Stomach (tissue), 9 donors: ENCODE results near the gene ASPDH. TPM values are rescaled to one million over a fixed set of nuclear protein-coding genes. Genes with fewer than 3 reads are reported as not detected.

ENCODE experiments used
- DNase-seq, 2 donors: peaks; one replicate each; pipeline versions ENCODE4 v3.0.0 to v3.0.0-alpha.2; 2013 to 2019
- H3K27ac ChIP-seq, 5 donors: fragments of 200-600 bp in 4 of 5; sonication (generic) in 4 of 5; one replicate each; pipeline ENCODE4 v1.5.1; 2013 to 2019; ENCODE audit warnings: mild to moderate bottlenecking in 1 of 5, moderate library complexity in 1 of 5
- H3K27me3 ChIP-seq, 3 donors: fragments of 200-600 bp; sonication (generic); one replicate each; pipeline ENCODE4 v1.5.1; 2017 to 2019; ENCODE audit warnings: mixed run types in 1 of 3
- H3K36me3 ChIP-seq, 4 donors: fragments of 200-600 bp; sonication (generic); 1 replicate in 3 of 4; 2 replicates in 1 of 4; pipeline ENCODE4 v1.5.1; 2016 to 2019
- H3K4me1 ChIP-seq, 4 donors: fragments of 200-600 bp; sonication (generic); one replicate each; pipeline ENCODE4 v1.5.1; 2016 to 2019
- H3K4me3 ChIP-seq, 4 donors: fragments of 200-600 bp; sonication (generic) in 3 of 4; one replicate each; pipeline ENCODE4 v1.5.1; 2016 to 2019; ENCODE audit warnings: mild to moderate bottlenecking in 1 of 4
- H3K9me3 ChIP-seq, 4 donors: fragments of 200-600 bp; sonication (generic); one replicate each; pipeline ENCODE4 v1.5.1; 2016 to 2019
- CTCF ChIP-seq, 7 experiments: fragments of 450-650 bp in 4 of 7; fragments of 200-600 bp in 3 of 7; sonication (generic) in 3 of 7; IDR thresholded peaks; one replicate each; pipeline ENCODE4 v1.5.1; 2016 to 2019; ENCODE audit warnings: antibody characterized with exemption in 7 of 7, control low read depth in 2 of 7, mild to moderate bottlenecking in 1 of 7
- EP300 ChIP-seq: sonication (generic); formaldehyde crosslinking; IDR thresholded peaks from one replicate; pipeline ENCODE4 v1.6.1; 2017; ENCODE audit warnings: antibody characterized with exemption
- POLR2A ChIP-seq, 4 donors: fragments of 450-650 bp; IDR thresholded peaks; one replicate each; pipeline ENCODE4 v1.6.1; 2016; ENCODE audit warnings: antibody characterized with exemption in 4 of 4, control low read depth in 2 of 4, mild to moderate bottlenecking in 1 of 4, moderate library complexity in 1 of 4
- POLR2AphosphoS5 ChIP-seq, 3 donors: sonication (generic); formaldehyde crosslinking; IDR thresholded peaks; one replicate each; pipeline ENCODE4 v1.6.1; 2016; ENCODE audit warnings: antibody characterized with exemption in 3 of 3
- WGBS, 5 donors: extraction: QIAGEN DNeasy Blood & Tissue Kit in 3 of 5; methylation state at CpG; one replicate each; pipeline versions ENCODE4 v1.1.5 to v1.1.7; 2013 to 2018; 5-methylcytosine and 5-hydroxymethylcytosine counted together
- intact Hi-C: fragments of 100-400 bp; cut with DNase I; formaldehyde crosslinking; loops from one replicate; pipeline ENCODE4 v1.15.1; 2023; ENCODE audit warnings: low total_unique reads
- polyA plus RNA-seq, 3 donors: library from polyadenylated mRNA; stranded (reverse); fragments of 200-250 nt; gene quantifications; one replicate each; pipeline ENCODE4 v1.2.3, GENCODE V29; 2013
- total RNA-seq, 5 donors: library from RNA; depleted of rRNA; stranded (reverse); fragments of >200 nt; gene quantifications; one replicate each; pipeline versions ENCODE4 v1.1.0 to v1.2.3, GENCODE V29; 2014 to 2016
- donor health status: healthy with polysubstance abuse.
- donor health status: Bipolar disorder and iron deficiency.
- donor health status: healthy.

The ASPDH gene
- total and polyA plus RNA-seq, 8 donors, result not detected

GRCh38 chr19:50547385-50548190, 33.9 kb upstream of the ASPDH start:
- no peaks in the 10 kb centered on the region for H3K36me3 ChIP-seq
- intact Hi-C loops, result no loop called here
- H3K4me3 ChIP-seq, result no peak overlapping the region
- DNase-seq, result no peak
- H3K4me1 ChIP-seq, result peaks cover 0 to 14% (median 7%) of the 10 kb centered on the region in 4 donors
- H3K9me3 ChIP-seq, result no peaks in the 10 kb centered on the region
- no peak for TF ChIP-seq EP300
- TF ChIP-seq CTCF (IDR thresholded peaks at IDR 0.05), result no peak
- no peak for TF ChIP-seq POLR2AphosphoS5 (IDR thresholded peaks at IDR 0.05)
- no peak for TF ChIP-seq POLR2A (IDR thresholded peaks at IDR 0.05)
- peaks cover 0 to 59% (median 17%) of the 10 kb centered on the region in 3 donors for H3K27me3 ChIP-seq
- 58 to 70% (median 66%) methylated on average over 14 to 18 of the region's 18 CpGs for WGBS, 5 donors
- no peak overlapping the region for H3K27ac ChIP-seq

GRCh38 chr19:50546527-50547221, 33.0 kb upstream of the ASPDH start:
- intact Hi-C loops, result no loop called here
- Histone ChIP-seq H3K27me3 (peaks cover 0 to 50% (median 10%) of the 10 kb centered on the region in 3 donors), H3K27ac (no peak overlapping the region), H3K4me3 (no peak overlapping the region), H3K36me3 (no peaks in the 10 kb centered on the region), H3K4me1 (peaks cover 0 to 8% (median 3%) of the 10 kb centered on the region in 4 donors), H3K9me3 (no peaks in the 10 kb centered on the region)
- TF ChIP-seq EP300 (no peak), POLR2AphosphoS5 (IDR thresholded peaks at IDR 0.05) (no peak), POLR2A (IDR thresholded peaks at IDR 0.05) (no peak), CTCF (IDR thresholded peaks at IDR 0.05) (no peak)
- no peak for DNase-seq
- WGBS, 5 donors, result 50 to 72% (median 62%) methylated on average over 26 to 29 of the region's 29 CpGs

DNA sequence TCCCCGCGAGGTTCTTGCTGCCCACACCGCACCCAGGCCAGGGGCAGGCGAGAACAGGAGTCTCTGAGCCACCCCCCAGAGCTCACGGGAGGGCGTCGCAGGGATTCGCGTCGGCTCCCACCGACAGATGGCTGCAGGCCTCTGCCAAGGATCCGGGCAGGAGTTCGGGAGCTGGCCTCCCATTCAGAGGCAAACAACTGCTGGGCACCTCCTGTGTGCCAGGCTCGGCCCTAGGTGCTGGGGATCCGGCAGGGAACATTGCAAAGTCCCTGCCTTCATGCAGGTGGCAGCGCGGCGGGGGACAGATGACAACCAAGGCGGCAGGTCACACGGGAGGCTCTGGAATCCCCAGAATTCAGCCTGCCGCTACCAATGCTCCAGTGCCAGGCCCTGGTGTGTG, 29.2 kb upstream of the ASPDH start:
- no peak for DNase-seq
- TF ChIP-seq POLR2AphosphoS5 (IDR thresholded peaks at IDR 0.05) (no peak), POLR2A (IDR thresholded peaks at IDR 0.05) (no peak), CTCF (IDR thresholded peaks at IDR 0.05) (no peak), EP300 (no peak)
- 78 to 84% (median 80%) methylated on average over 7 to 21 of the region's 21 CpGs for WGBS, 5 donors
- Histone ChIP-seq H3K4me1 (peaks cover 0 to 3% (median 0%) of the 10 kb centered on the region in 4 donors), H3K27me3 (peaks cover 0 to 25% (median 3%) of the 10 kb centered on the region in 3 donors), H3K27ac (no peak overlapping the region), H3K4me3 (no peak overlapping the region), H3K36me3 (no peaks in the 10 kb centered on the region), H3K9me3 (no peaks in the 10 kb centered on the region)
- intact Hi-C loops, result no loop called here

- DNase-seq, result peak; percentile 72 to 89
- Histone ChIP-seq H3K4me3 (no peak overlapping the region), H3K27ac (no peak overlapping the region), H3K4me1 (no peaks in the 10 kb centered on the region), H3K27me3 (peaks cover 0 to 26% (median 3%) of the 10 kb centered on the region in 3 donors), H3K9me3 (peaks cover 0 to 11% (median 7%) of the 10 kb centered on the region in 4 donors), H3K36me3 (peaks cover 0 to under 1% (median 0%) of the 10 kb centered on the region in 4 donors)
- 20 to 23% (median 22%) methylated on average over 15 of the region's 15 CpGs for WGBS, 5 donors
- TF ChIP-seq POLR2A (IDR thresholded peaks at IDR 0.05), result no peak
- TF ChIP-seq EP300, result no peak
- peak in 4 of 7 experiments; percentile 15 to 64 (median 38) for TF ChIP-seq CTCF (IDR thresholded peaks at IDR 0.05)
- intact Hi-C loops, result no loop called here
These were observed 24.1 kb upstream of the ASPDH start for GRCh38 chr19:50537769-50538230.
